HepG2 (cell line): ENCODE measurements around the gene KANK3. TPM values are rescaled to one million over a fixed set of nuclear protein-coding genes. Genes with fewer than 3 reads are reported as not detected.

Source experiments
- ADNP ChIP-seq: sonication (generic); formaldehyde crosslinking; IDR thresholded peaks from 2 replicates; pipeline ENCODE4 v1.4.0; 2020; ENCODE audit warnings: missing genetic modification reagents
- ATF3 ChIP-seq: sonication (generic); formaldehyde crosslinking; IDR thresholded peaks from 2 replicates; pipeline ENCODE4 v1.4.0; 2020; ENCODE audit warnings: missing genetic modification reagents
- CHD4 ChIP-seq: fragments of 200-600 bp; sonication (generic); IDR thresholded peaks from 2 replicates; pipeline ENCODE4 v1.7.0; 2017; ENCODE audit warnings: mild to moderate bottlenecking, low read length, borderline replicate concordance
- DPF2 ChIP-seq: sonication (generic); formaldehyde crosslinking; IDR thresholded peaks from 2 replicates; pipeline ENCODE4 v1.4.0; 2020; ENCODE audit warnings: mild to moderate bottlenecking, low read depth, missing genetic modification reagents, borderline replicate concordance
- HDAC1 ChIP-seq: sonication (generic); formaldehyde crosslinking; IDR thresholded peaks from 2 replicates; pipeline ENCODE4 v1.5.1; 2020; ENCODE audit warnings: mild to moderate bottlenecking, missing genetic modification reagents
- KDM1A ChIP-seq: IDR thresholded peaks from 2 replicates; pipeline ENCODE4 v1.6.1; 2016; ENCODE audit warnings: missing compliant biosample characterization
- KLF11 ChIP-seq: IDR thresholded peaks from 2 replicates; pipeline ENCODE4 v1.6.1; 2016; ENCODE audit warnings: missing compliant biosample characterization
- MXI1 ChIP-seq: IDR thresholded peaks from 3 replicates; pipeline ENCODE4 v1.6.1; 2012; ENCODE audit warnings: low read depth, low read length, inconsistent platforms, borderline replicate concordance
- SIX4 ChIP-seq: sonication (generic); formaldehyde crosslinking; IDR thresholded peaks from 2 replicates; pipeline ENCODE4 v1.4.0; 2020; ENCODE audit warnings: missing genetic modification reagents
- STAT5B ChIP-seq: sonication (generic); formaldehyde crosslinking; IDR thresholded peaks from 2 replicates; pipeline ENCODE4 v1.4.0; 2020; ENCODE audit warnings: missing genetic modification reagents
- TARDBP ChIP-seq: sonication (generic); formaldehyde crosslinking; IDR thresholded peaks from 2 replicates; pipeline ENCODE4 v1.8.0; 2022; ENCODE audit warnings: mild to moderate bottlenecking, missing genetic modification reagents
- U2AF1 ChIP-seq: fragments of 200-400 bp; formaldehyde crosslinking; optimal IDR thresholded peaks from 2 replicates; pipeline ENCODE3; 2017; ENCODE audit warnings: mild to moderate bottlenecking, low read depth, low read length
- U2AF2 ChIP-seq: fragments of 200-400 bp; formaldehyde crosslinking; IDR thresholded peaks from 2 replicates; pipeline ENCODE4 v1.6.1; 2017; ENCODE audit warnings: low read depth, mild to moderate bottlenecking, low read length
- ZHX2 ChIP-seq, 2 experiments: sonication (generic) in 1 of 2; formaldehyde crosslinking in 1 of 2; IDR thresholded peaks; 2 replicates each; pipeline versions ENCODE4 v1.6.1 to v1.9.0; 2014 to 2022; ENCODE audit warnings: antibody characterized with exemption in 1 of 2, borderline replicate concordance in 1 of 2, inconsistent platforms in 1 of 2, low read depth in 1 of 2, missing genetic modification reagents in 1 of 2
- ZNF574 ChIP-seq: sonication (generic); formaldehyde crosslinking; IDR thresholded peaks from 2 replicates; pipeline ENCODE4 v1.4.0; 2020; ENCODE audit warnings: missing genetic modification reagents
- ZNF768 ChIP-seq: sonication (generic); formaldehyde crosslinking; IDR thresholded peaks from 2 replicates; pipeline ENCODE4 v1.4.0; 2020; ENCODE audit warnings: missing genetic modification reagents
- ZNF800 ChIP-seq: sonication (generic); formaldehyde crosslinking; IDR thresholded peaks from 2 replicates; pipeline ENCODE4 v1.4.0; 2020; ENCODE audit warnings: missing genetic modification reagents
- ZNF816 ChIP-seq: sonication (generic); formaldehyde crosslinking; IDR thresholded peaks from 2 replicates; pipeline ENCODE4 v1.8.0; 2022; ENCODE audit warnings: missing genetic modification reagents, mild to moderate bottlenecking, borderline replicate concordance
- polyA plus RNA-seq, 8 experiments: library from polyadenylated mRNA; depleted of rRNA in 3 of 8; stranded (reverse) in 7 of 8; unstranded in 1 of 8; fragments of >200 nt; fragmentation: Illumina TruSeq in 4 of 8; extraction: Trizol in 4 of 8; gene quantifications; 2 replicates each; pipeline versions ENCODE4 v1.2.1 to v1.2.3, GENCODE V29; 2011 to 2016; ENCODE audit warnings: low read depth in 4 of 8, missing spikeins in 1 of 8, mixed read lengths in 1 of 8; ENCODE audit not compliant: insufficient read depth in 1 of 8
- total RNA-seq, 5 experiments: library from RNA; depleted of rRNA; stranded (reverse); fragments of >200 nt; fragmentation: Illumina TruSeq; extraction: Trizol; gene quantifications; 2 replicates each; pipeline ENCODE4 v1.2.3, GENCODE V29; 2016; ENCODE audit warnings: low read depth in 1 of 5

The KANK3 gene
- total and polyA plus RNA-seq, 2 of the 13 experiments (the other 11 are each of a cell fraction or from before 2014, with no cell fraction given) = 0.15 to 0.20 TPM

GRCh38 chr19:8387688-8388611 is 44.9 kb upstream of the KANK3 start (continued):
- TF ChIP-seq ZHX2 (IDR thresholded peaks at IDR 0.05; ENCODE audit: low read depth) (peak; percentile 53; the same call in 1 of the 2 replicates), ZHX2 (CRISPR knock-in tag; IDR thresholded peaks at IDR 0.05; ENCODE audit: borderline replicate concordance) (no peak), CHD4 (peak; percentile 77; the same call in 1 of the 2 replicates), ZNF816 (no peak), STAT5B (CRISPR knock-in tag) (no peak), ZNF768 (CRISPR knock-in tag) (no peak), MXI1 (no peak; the same call in 2 of the 3 replicates), HDAC1 (CRISPR knock-in tag) (peak; percentile 78), KLF11 (CRISPR knock-in tag) (no peak), ATF3 (CRISPR knock-in tag) (peak; percentile 92), TARDBP (peak; percentile 82), ZNF800 (CRISPR knock-in tag) (no peak; the same call in 1 of the 2 replicates), KDM1A (CRISPR knock-in tag) (peak; percentile 90; the same call in 1 of the 2 replicates), SIX4 (no peak), DPF2 (CRISPR knock-in tag) (peak; percentile 81), U2AF2 (no peak), ADNP (CRISPR knock-in tag) (peak; percentile 92), U2AF1 (no peak), ZNF574 (CRISPR knock-in tag) (no peak; the same call in 1 of the 2 replicates)
